Inferior parietal cortex (tissue), 1 donor: ENCODE results near the gene TREML4.
"Not testable (repeated sequence)": the region's sequence is repeated elsewhere in the genome, so short reads cannot be mapped to it uniquely, and the experiment has no call there.

Experiments used
- DNase-seq: peaks from one replicate; pipeline ENCODE4 v3.0.0-alpha.2; 2016; ENCODE audit errors: extremely low spot score

Gene TREML4

DNA sequence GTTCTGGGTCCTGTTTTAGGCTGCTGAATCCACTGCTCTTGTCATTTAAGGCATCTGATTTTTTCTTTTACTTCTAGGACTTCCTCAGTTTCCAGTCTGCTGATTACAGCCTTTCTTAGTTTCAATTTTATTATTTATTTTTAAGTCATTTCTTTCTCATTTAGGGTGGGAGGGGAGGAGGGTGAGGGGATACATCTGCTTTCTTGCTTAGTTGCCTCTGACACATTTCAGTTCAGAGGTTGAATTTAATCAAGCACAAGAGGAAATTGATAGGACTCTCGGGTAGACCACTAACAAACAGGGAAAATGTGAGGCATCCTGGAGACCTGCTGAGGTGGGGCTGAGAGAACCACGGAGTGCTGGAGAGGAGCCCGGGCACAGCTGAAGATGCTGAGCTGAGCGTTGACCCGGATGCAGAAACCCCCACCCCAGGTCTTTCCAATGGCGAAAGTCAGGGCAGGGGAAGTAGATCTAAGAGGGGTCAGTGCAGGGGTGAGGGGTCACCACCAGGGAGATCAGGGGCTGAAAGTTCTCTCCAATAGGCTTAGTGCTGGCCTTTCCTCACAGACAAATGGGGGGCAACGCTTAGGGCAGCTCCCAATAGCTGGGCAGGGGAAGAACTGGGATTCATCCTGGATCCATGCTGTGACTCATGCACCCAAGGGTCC lies 19.6 kb upstream of the TREML4 start:
- no peak for DNase-seq

- DNase-seq = no peak
Measured at GRCh38 chr6:41209547-41210320, 18.4 kb upstream of the TREML4 start.

- DNase-seq = no peak
Measured at GRCh38 chr6:41214559-41215238, 13.4 kb upstream of the TREML4 start.

DNA sequence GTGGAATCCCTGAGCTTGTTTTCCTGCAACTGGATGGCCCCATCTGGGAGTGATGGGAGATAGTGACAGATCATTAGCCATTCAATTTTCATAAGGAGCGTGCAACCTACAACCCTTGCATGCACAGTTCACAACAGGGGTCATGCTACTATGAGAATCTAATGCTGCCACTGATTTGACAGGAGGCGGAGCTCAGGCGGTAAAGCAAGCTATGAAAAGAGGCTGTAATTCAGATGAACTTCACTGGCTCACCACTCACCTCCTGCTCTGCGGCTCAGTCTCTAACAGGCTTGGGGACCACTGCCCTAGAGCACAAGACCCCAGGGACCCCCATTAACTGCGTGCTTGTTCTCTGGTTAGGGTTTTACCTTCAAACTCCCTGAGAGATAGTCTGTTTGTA lies 12.4 kb upstream of the TREML4 start:
- DNase-seq = no peak

GRCh38 chr6:41216616-41217015 lies 11.5 kb upstream of the TREML4 start:
- DNase-seq = no peak

DNA sequence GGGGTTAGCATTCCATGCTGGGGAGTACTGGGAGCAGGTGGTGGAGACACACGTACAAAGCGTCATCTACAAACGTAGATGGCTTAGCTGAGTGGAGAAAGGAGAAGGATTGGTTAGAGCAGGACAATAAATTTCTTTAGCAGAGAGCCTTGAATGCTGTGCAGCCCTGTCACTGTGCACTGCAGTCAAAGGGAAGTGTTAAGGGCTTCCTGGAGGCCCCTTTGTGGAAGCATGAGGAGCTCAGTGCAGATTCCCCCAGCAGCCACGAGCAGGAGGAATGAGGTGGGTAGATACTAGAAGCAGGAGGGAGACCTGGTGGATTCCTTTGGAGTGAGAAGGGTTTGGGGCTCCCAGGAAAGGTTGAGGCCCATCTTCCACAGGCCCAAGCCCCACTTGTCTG lies 6.1 kb upstream of the TREML4 start:
- no peak for DNase-seq

DNA sequence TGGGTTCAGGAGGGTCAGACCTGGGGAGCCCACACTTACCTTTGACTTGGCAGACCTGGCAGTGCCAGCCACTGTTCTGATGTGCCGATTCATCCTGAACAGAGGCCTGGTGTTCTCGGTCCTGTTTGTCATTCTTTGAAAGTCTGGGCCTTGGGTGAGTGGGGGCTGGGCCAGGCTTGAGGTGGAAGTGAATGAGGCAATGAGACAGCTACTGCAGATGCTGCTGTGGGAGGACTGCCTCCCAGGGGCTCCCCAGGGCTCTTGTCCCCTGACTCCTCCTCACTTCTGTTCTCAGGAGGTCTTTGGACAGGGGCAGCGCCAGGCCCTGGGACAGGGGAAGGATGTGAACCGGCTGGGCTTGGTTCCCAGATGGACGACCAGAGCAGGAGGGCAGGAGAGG lies 5.6 kb upstream of the TREML4 start:
- no peak for DNase-seq

DNA sequence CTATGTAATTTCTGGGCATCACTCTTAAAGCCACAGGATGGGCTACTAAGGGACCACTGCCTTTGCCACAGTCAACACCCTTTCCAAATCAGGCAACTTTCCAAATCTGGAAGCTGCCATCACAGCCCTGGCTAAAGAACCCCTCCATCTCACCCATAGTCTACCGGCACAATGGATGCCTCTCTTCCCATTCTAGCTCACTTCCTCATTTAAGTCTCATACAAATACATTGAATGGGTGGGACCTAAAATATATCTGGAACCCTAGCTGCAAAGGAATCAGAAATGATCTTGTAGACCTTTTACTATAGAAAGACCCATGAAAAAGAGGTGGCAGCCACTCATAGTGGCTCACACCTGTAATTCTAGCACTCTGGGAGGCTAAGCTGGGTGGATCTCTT lies 3.3 kb upstream of the TREML4 start:
- DNase-seq = no peak

DNA sequence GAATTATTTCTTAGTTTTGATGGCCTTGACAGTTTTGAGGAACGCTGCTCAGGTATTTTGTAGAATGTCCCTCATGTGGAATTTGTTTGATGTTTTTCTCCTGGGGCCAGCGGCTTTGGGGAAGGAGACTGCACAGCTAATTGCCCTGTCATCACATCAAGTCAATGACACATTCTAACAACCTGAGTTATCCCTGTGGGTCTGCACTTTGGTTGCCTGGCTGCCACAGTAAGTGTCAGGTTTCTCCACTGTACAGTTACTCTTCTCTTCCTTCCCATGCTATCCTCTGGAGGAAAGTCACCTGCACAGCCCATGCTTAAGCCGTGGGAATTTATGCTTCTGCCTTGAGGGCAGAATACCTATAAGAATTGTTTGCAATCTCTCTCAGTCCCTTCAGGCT lies 1.4 kb upstream of the TREML4 start:
- DNase-seq = no peak

- DNase-seq = no peak
Measured at GRCh38 chr6:41228616-41229015, 467 bp downstream of the TREML4 start.

GRCh38 chr6:41229721-41230120 lies 1.6 kb downstream of the TREML4 start:
- DNase-seq = no peak

- DNase-seq = no peak
Measured at GRCh38 chr6:41231246-41231645, 3.1 kb downstream of the TREML4 start.

DNA sequence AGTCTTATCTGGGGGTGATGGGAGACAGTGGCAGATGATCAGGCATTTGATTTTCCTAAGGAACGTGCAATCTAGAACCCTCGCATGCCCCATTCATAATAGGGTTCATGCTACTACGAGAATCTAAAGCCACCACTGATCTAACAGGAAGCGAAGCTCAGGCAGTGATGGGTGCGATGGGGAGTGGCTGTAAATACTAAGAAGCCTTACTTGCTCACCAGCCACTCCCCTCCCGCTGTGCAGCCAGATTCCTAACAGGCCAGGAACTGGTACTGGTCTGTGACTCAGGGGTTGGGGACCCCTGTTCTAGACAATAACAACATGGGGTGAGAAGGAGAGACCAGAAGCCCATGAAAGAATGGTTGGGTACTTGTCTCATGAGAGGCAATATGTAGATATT lies 4.5 kb downstream of the TREML4 start:
- no peak for DNase-seq

DNA sequence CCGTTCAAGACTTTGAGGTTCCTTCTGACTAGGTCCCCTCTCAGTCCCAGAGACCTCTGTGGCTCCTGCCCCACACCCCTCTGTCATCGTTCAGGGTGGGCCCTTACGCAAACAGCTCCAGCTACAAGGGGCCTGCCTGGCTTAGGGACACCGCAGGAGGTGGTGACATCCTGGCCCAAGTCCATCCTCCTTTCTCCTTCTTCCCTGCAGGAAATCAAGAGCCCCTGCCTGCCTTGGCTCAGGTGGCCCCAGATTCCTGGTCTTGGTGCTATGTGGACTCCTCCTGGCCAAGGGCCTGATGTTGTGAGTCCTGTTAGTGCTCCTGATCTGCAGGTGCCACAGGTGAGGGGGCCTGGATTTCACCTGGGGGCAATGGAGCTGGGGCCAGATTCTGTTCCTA lies 8.1 kb downstream of the TREML4 start:
- DNase-seq = no peak

DNA sequence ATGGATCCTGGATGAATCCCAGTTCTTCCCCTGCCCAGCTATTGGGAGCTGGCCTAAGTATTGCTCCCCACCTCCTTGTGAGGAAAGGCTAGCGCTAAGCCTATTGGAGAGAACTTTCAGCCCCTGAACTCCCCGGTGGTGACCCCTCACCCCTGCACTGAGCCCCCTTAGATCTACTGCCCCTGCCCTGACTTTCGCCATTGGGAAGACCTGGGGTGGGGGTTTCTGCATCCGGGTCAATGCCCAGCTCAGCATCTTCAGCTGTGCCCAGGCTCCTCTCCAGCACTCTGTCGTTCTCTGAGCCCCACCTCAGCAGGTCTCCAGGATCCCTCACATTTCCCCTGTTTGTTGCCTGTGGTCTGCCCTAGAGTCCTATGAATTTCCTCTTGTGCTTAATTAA lies 9.0 kb downstream of the TREML4 start:
- no peak for DNase-seq

- DNase-seq = no peak
Measured at GRCh38 chr6:41239467-41240159, 11.5 kb downstream of the TREML4 start.

GRCh38 chr6:41246529-41246928 lies 18.4 kb downstream of the TREML4 start:
- DNase-seq = not testable (repeated sequence)

- DNase-seq = no peak
Measured at GRCh38 chr6:41247288-41247865, 19.2 kb downstream of the TREML4 start.

DNA sequence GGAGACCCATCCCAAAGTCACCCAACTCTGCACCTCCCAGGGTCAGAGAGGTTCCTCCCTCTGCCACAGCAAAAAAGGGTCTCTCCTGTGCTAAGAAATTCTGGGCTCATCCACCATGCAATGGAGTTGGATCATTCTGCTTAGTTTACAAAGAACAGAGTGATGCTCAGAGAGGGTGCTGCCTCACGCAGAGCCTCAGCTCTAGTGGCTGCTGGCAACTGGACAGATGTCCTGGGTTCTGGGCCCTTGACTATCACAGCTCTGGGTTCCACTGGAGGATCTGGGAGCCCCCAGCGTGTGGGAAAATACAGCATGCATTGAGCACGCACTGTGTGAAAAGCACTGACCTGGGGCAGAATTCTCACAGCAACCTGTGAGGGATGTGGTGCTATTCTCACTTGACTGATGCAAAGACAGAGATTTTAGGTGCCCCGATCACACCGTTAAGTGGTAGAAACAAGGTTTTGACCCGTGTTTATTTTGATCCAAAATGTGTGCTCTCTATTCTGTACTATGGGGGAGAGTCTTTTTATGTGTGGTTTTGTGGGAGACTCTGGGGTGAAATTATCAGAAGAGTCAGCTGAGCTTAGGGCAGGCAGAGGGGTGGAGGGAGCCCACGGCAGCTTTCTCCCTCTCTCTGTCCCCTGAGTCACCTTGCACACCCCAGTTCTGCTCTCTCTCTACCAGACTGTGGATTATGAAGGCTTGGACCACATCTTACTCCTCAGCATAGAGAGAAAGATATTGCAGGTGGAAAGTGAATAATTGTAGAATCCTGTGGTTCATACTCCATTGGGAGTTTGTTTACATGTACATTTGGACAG lies 19.9 kb downstream of the TREML4 start:
- DNase-seq = no peak

GRCh38 chr6:41252401-41253169 lies 24.4 kb downstream of the TREML4 start:
- DNase-seq = no peak
